ENCODE measurements around the gene NDUFS8.

NDUFS8 gene

DNA sequence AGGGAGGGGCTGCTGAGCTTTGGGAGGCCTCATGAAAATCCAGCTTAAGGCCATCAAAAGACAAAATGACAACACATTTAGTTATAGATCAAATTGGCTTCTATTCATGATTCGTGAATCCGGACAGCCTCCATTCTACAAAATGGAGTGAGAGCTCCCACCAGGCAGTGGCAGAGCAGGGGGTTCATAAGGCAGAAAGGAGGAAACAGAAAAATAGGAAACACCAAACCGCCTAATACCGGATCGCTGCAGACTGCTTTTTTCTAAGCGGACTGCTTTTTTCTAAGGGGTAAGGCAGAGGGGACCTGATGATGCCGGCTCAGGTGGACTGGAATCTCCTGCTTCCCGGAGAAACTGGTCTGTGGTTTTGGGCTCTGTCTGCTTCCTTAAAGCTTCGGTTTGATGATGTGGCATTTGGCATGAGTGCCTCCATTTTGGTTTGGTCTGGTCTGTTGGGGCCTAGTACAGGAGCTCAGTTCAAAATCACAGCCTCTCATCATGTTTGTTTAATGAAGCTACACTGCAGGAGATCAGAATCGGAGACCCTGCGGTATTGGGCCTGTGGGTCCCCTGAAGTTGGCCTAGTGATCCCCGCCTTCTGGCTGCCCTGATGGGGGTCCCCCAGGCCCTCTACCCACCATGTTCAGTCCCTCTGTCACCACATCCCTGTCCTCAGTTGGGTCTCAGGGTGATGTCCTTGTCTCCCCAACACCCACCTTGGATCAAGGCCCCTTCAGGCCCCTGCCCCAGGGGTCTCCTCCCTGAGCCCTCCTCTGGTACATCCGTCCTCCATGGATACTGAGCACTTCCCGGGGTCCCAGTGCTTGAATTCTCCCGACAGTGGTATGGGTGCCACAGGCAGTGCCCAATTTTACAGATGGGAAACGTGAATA lies 19.2 kb upstream of the NDUFS8 start:
- no peaks in the 10 kb centered on the region for H3K9me3 ChIP-seq (ENCODE audit: control insufficient read depth, low read length)
- no peaks in the 10 kb centered on the region for H3K27me3 ChIP-seq (ENCODE audit: control insufficient read depth, insufficient read depth, low read length)
- no peak overlapping the region for H3K4me3 ChIP-seq (ENCODE audit: low read depth, low read length)
- TF ChIP-seq CTCF (IDR thresholded peaks at IDR 0.05), result no peak
- no peaks in the 10 kb centered on the region for H3K4me1 ChIP-seq
- no peak overlapping the region for H3K27ac ChIP-seq
- H2AFZ ChIP-seq, result peak overlapping the region; percentile 72
- H3K36me3 ChIP-seq (ENCODE audit: control insufficient read depth, insufficient read depth, low read length), result no peaks in the 10 kb centered on the region
- H3K4me2 ChIP-seq (ENCODE audit: low read length), result no peak overlapping the region
- no peak overlapping the region for H3K9ac ChIP-seq
- H3K79me2 ChIP-seq, result no peaks in the 10 kb centered on the region

DNA sequence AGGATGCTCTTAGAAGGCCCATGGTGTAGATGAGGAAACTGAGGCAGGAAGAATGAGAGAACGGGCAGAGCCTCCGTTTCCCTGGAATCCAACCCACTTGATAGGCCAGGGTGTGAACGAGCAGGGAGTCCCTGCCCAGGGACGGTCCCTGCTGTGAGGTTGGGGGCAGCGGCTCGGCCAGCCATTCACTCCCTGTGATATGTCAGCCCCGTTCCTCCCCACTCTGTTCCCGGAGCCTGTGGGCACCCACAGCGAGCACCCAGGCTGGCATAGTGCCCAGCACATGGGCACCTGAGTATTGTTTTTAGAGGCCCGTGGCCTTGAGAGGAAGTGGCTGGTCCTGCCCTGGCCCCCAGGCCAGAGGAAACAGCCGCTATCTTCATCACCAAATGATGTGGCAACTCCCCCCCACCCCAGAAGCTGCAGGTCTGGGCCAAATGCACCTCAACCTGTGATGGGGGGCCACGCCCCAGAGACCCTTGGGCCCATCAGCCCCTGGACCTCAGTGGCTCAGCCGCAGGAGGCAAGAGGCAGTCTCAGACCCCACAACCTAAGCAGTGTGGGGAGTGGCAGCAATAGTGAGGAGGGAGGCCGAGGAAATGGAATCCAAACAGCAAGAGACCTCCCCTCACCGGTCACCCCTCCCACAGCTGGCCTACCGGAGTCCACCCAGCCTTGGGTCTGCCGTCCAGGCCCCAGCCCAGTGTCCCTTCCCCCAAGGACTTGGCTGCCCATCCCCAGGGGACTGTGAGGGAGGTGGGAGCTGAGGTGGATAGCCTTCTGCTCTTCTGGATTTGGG lies 18.2 kb upstream of the NDUFS8 start:
- Histone ChIP-seq H3K4me2 (ENCODE audit: low read length) (no peak overlapping the region), H3K4me1 (no peaks in the 10 kb centered on the region), H3K9me3 (ENCODE audit: control insufficient read depth, low read length) (no peaks in the 10 kb centered on the region), H3K9ac (no peak overlapping the region), H3K27ac (no peak overlapping the region), H3K27me3 (ENCODE audit: control insufficient read depth, insufficient read depth, low read length) (no peaks in the 10 kb centered on the region), H3K36me3 (ENCODE audit: control insufficient read depth, insufficient read depth, low read length) (no peaks in the 10 kb centered on the region), H3K79me2 (no peaks in the 10 kb centered on the region), H3K4me3 (ENCODE audit: low read depth, low read length) (no peak overlapping the region), H2AFZ (no peak overlapping the region)
- no peak for TF ChIP-seq CTCF (IDR thresholded peaks at IDR 0.05)

DNA sequence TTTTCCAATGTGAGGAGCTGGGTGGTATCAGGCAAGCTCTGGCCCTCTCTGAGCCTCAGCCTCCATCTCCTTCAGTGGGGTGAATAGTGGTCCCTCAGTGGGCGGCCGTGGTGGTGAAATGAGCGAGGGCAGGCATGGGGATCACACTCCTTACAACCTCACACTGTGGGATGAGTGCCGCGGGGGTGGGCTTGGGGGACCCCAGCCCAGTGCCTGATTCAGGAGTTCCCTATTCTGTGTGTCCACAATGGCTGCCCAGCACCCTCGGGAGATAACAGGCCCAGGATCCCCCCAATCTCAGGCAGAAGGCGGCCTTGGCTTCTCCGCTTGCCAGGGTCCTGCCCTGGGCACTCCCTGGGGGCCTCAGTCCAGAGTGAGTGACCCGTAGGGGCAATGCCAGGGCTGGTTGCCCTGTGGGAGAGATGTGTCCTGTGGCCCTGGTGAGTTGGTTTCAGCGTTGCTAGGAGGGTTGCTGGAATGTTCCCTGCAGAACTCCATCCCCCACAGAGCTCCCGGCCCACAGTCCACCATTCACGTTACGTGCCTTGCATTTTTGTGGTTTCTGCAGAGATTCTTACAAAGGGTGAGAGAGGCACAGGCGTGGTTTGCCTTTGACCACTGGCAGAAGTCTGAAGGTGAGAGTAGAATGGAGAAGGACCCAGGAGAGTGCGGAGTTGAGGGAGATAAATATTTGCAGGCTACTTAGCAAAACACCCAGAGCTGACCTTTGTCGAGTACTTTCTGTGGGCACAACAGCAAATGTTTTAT lies 17.5 kb upstream of the NDUFS8 start:
- H2AFZ ChIP-seq, result no peak overlapping the region
- H3K79me2 ChIP-seq, result no peaks in the 10 kb centered on the region
- no peak overlapping the region for H3K4me3 ChIP-seq (ENCODE audit: low read depth, low read length)
- no peak for TF ChIP-seq CTCF (IDR thresholded peaks at IDR 0.05)
- H3K4me2 ChIP-seq (ENCODE audit: low read length), result no peak overlapping the region
- H3K4me1 ChIP-seq, result no peaks in the 10 kb centered on the region
- no peaks in the 10 kb centered on the region for H3K36me3 ChIP-seq (ENCODE audit: control insufficient read depth, insufficient read depth, low read length)
- no peaks in the 10 kb centered on the region for H3K27me3 ChIP-seq (ENCODE audit: control insufficient read depth, insufficient read depth, low read length)
- no peak overlapping the region for H3K27ac ChIP-seq
- H3K9me3 ChIP-seq (ENCODE audit: control insufficient read depth, low read length), result no peaks in the 10 kb centered on the region
- H3K9ac ChIP-seq, result no peak overlapping the region

GRCh38 chr11:68013611-68014156 lies 16.8 kb upstream of the NDUFS8 start:
- Histone ChIP-seq H2AFZ (no peak overlapping the region), H3K27me3 (ENCODE audit: control insufficient read depth, insufficient read depth, low read length) (no peaks in the 10 kb centered on the region), H3K27ac (no peak overlapping the region), H3K79me2 (no peaks in the 10 kb centered on the region), H3K4me2 (ENCODE audit: low read length) (no peak overlapping the region), H3K36me3 (ENCODE audit: control insufficient read depth, insufficient read depth, low read length) (no peaks in the 10 kb centered on the region), H3K4me1 (no peaks in the 10 kb centered on the region), H3K9ac (no peak overlapping the region), H3K9me3 (ENCODE audit: control insufficient read depth, low read length) (no peaks in the 10 kb centered on the region), H3K4me3 (ENCODE audit: low read depth, low read length) (no peak overlapping the region)
- TF ChIP-seq CTCF (IDR thresholded peaks at IDR 0.05), result no peak
